ENCODE data around the gene CLCNKA. TPM values are rescaled to one million over a fixed set of nuclear protein-coding genes. Genes with fewer than 3 reads are reported as not detected.

CLCNKA gene
- total and polyA plus RNA-seq, 2 of the 8 experiments (the other 6 are each of a cell fraction or from before 2014, with no cell fraction given), result 0.95 to 2.0 TPM

DNA sequence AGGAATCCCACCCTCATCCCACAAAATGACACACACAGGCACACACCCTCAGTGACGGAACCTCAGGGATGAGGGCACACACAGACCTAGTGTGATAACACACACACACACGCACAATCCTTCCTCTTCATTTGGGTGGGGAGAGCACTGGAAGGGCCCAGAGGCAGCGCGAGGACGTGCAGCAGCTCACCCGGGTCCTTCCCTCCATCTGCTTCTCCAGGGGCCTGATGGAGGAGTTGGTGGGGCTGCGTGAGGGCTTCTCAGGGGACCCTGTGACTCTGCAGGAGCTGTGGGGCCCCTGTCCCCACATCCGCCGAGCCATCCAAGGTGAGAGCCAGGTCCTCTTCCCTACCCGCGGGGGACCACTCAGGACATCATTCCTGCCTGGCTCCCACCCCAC, 557 bp downstream of the CLCNKA start (continued):
- TF ChIP-seq NANOG (IDR thresholded peaks at IDR 0.05; ENCODE audit: insufficient read depth, low read depth, low read length, poor library complexity, severe bottlenecking) (no peak), CEBPB (IDR thresholded peaks at IDR 0.05; ENCODE audit: low read depth, low read length) (no peak), JUND (IDR thresholded peaks at IDR 0.05; ENCODE audit: low read length) (no peak), SP2 (IDR thresholded peaks at IDR 0.05; ENCODE audit: low read length) (no peak)
